ENCODE measurements around the gene MECR.
"Not testable (repeated sequence)": the region's sequence is repeated elsewhere in the genome, so short reads cannot be mapped to it uniquely, and the experiment has no call there.

Gene MECR

GRCh38 chr1:29235955-29236711 lies 5.4 kb upstream of the MECR start, which contains the start of gene PTPRU:
Gene PTPRU (plus strand): TSS chr1:29236522. CDS start chr1:29236645, 123 bp downstream.
- CTCF ChIA-PET, result interaction anchor here (1.0 kb wide), 1 partner anchor 613 kb away, joined by 6 read pairs; no protein-coding TSS in a partner anchor

GRCh38 chr1:29234881-29235280 lies 4.1 kb upstream of the MECR start:
- Mint-ChIP-seq H3K4me1 (peaks cover 30% of the 10 kb centered on the region), H3K27me3 (peaks cover 63% of the 10 kb centered on the region)
- H3K36me3 Mint-ChIP-seq, CTCF ChIA-PET, H3K4me3 Mint-ChIP-seq, H3K9me3 Mint-ChIP-seq, H3K27ac Mint-ChIP-seq, DNase-seq: not testable (repeated sequence)

More at GRCh38 chr1:29235955-29236711, 5.4 kb upstream of the MECR start, which contains the start of gene PTPRU:
- peaks cover 2% of the 10 kb centered on the region for H3K36me3 Mint-ChIP-seq
- peaks cover 21% of the 10 kb centered on the region for H3K4me1 Mint-ChIP-seq
- H3K9me3 Mint-ChIP-seq, result no peaks in the 10 kb centered on the region
- H3K27me3 Mint-ChIP-seq, result peaks cover 71% of the 10 kb centered on the region
- DNase-seq, result peak; percentile 83
- H3K4me3 Mint-ChIP-seq, result peak within 1 kb of the TSS; percentile 59
- no peak within 1 kb of the TSS for H3K27ac Mint-ChIP-seq

GRCh38 chr1:29234471-29234870 lies 3.7 kb upstream of the MECR start:
- H3K27me3 Mint-ChIP-seq, result peaks cover 59% of the 10 kb centered on the region
- no peak overlapping the region for H3K4me3 Mint-ChIP-seq
- H3K27ac Mint-ChIP-seq, result no peak overlapping the region
- H3K9me3 Mint-ChIP-seq, result no peaks in the 10 kb centered on the region
- peaks cover 2% of the 10 kb centered on the region for H3K36me3 Mint-ChIP-seq
- DNase-seq, result no peak
- CTCF ChIA-PET, result no interaction called here
- peaks cover 34% of the 10 kb centered on the region for H3K4me1 Mint-ChIP-seq

- Mint-ChIP-seq H3K36me3 (peaks cover 2% of the 10 kb centered on the region), H3K9me3 (no peaks in the 10 kb centered on the region), H3K4me1 (peaks cover 34% of the 10 kb centered on the region), H3K4me3 (no peak overlapping the region), H3K27me3 (peaks cover 51% of the 10 kb centered on the region), H3K27ac (no peak overlapping the region)
- no peak for DNase-seq
- CTCF ChIA-PET, result no interaction called here
These were observed 3.0 kb upstream of the MECR start for GRCh38 chr1:29233693-29234092.

- H3K4me3 Mint-ChIP-seq, result no peak overlapping the region
- CTCF ChIA-PET, result no interaction called here
These were observed 1.7 kb upstream of the MECR start for GRCh38 chr1:29232387-29232786.

GRCh38 chr1:29230204-29230552 lies 556 bp downstream of the MECR start:
- Mint-ChIP-seq H3K27me3 (peaks cover 24% of the 10 kb centered on the region), H3K4me3 (peak overlapping the region; percentile 88), H3K36me3 (no peaks in the 10 kb centered on the region), H3K27ac (peak overlapping the region; percentile 85), H3K9me3 (no peaks in the 10 kb centered on the region), H3K4me1 (peaks cover 18% of the 10 kb centered on the region)
- no peak for DNase-seq
- CTCF ChIA-PET, result interaction anchor here (1.7 kb wide), 1 partner anchor 48 kb away, joined by 4 read pairs; the partner anchor contains the start of gene SRSF4

More at GRCh38 chr1:29232387-29232786, 1.7 kb upstream of the MECR start:
- Mint-ChIP-seq H3K4me1 (peaks cover 29% of the 10 kb centered on the region), H3K27ac (no peak overlapping the region), H3K36me3 (peaks cover 2% of the 10 kb centered on the region), H3K9me3 (no peaks in the 10 kb centered on the region), H3K27me3 (peaks cover 40% of the 10 kb centered on the region)
- DNase-seq, result no peak

GRCh38 chr1:29227511-29227910 lies 3.2 kb downstream of the MECR start:
- Mint-ChIP-seq H3K4me3 (no peak overlapping the region), H3K36me3 (no peaks in the 10 kb centered on the region), H3K4me1 (peaks cover 18% of the 10 kb centered on the region), H3K27ac (no peak overlapping the region), H3K27me3 (peaks cover 7% of the 10 kb centered on the region), H3K9me3 (no peaks in the 10 kb centered on the region)
- CTCF ChIA-PET, result no interaction called here
- DNase-seq, result no peak

GRCh38 chr1:29225361-29225760 lies 5.4 kb downstream of the MECR start:
- Mint-ChIP-seq H3K4me3 (no peak overlapping the region), H3K27ac (no peak overlapping the region), H3K9me3 (no peaks in the 10 kb centered on the region), H3K4me1 (peaks cover 9% of the 10 kb centered on the region), H3K36me3 (no peaks in the 10 kb centered on the region), H3K27me3 (no peaks in the 10 kb centered on the region)
- CTCF ChIA-PET, result interaction anchor here (0.8 kb wide), 1 partner anchor 22 kb away, joined by 3 read pairs; no protein-coding TSS in a partner anchor
- no peak for DNase-seq

GRCh38 chr1:29224356-29224837 lies 6.3 kb downstream of the MECR start:
- no peak overlapping the region for H3K4me3 Mint-ChIP-seq
- H3K4me1 Mint-ChIP-seq, result peaks cover under 1% of the 10 kb centered on the region
- H3K9me3 Mint-ChIP-seq, result no peaks in the 10 kb centered on the region
- DNase-seq, result no peak
- no peak overlapping the region for H3K27ac Mint-ChIP-seq
- CTCF ChIA-PET, result no interaction called here
- H3K27me3 Mint-ChIP-seq, result no peaks in the 10 kb centered on the region
- H3K36me3 Mint-ChIP-seq, result no peaks in the 10 kb centered on the region

GRCh38 chr1:29223521-29223920 lies 7.2 kb downstream of the MECR start:
- DNase-seq, result no peak
- H3K9me3 Mint-ChIP-seq, result no peaks in the 10 kb centered on the region
- no peaks in the 10 kb centered on the region for H3K36me3 Mint-ChIP-seq
- H3K27ac Mint-ChIP-seq, result no peak overlapping the region
- H3K27me3 Mint-ChIP-seq, result no peaks in the 10 kb centered on the region
- H3K4me1 Mint-ChIP-seq, result no peaks in the 10 kb centered on the region
- no peak overlapping the region for H3K4me3 Mint-ChIP-seq
- CTCF ChIA-PET, result interaction anchor here (1.3 kb wide), 1 partner anchor 21 kb away, joined by 4 read pairs; no protein-coding TSS in a partner anchor

- no peak for DNase-seq
- CTCF ChIA-PET, result interaction anchor here (1.3 kb wide), 1 partner anchor 20 kb away, joined by 4 read pairs; no protein-coding TSS in a partner anchor
- Mint-ChIP-seq H3K4me3 (no peak overlapping the region), H3K27ac (peak overlapping the region; percentile 56), H3K4me1 (no peaks in the 10 kb centered on the region), H3K36me3 (no peaks in the 10 kb centered on the region), H3K9me3 (no peaks in the 10 kb centered on the region), H3K27me3 (no peaks in the 10 kb centered on the region)
These were observed 8.0 kb downstream of the MECR start for GRCh38 chr1:29222686-29223085.

- not testable (repeated sequence) for DNase-seq, H3K36me3 Mint-ChIP-seq, H3K4me1 Mint-ChIP-seq, H3K9me3 Mint-ChIP-seq, H3K27me3 Mint-ChIP-seq, H3K4me3 Mint-ChIP-seq, H3K27ac Mint-ChIP-seq
- CTCF ChIA-PET, result interaction anchor here (1.3 kb wide), 1 partner anchor 20 kb away, joined by 4 read pairs; no protein-coding TSS in a partner anchor
These were observed 8.5 kb downstream of the MECR start for GRCh38 chr1:29222260-29222659.

GRCh38 chr1:29221296-29221695 lies 9.4 kb downstream of the MECR start:
- Mint-ChIP-seq H3K36me3 (no peaks in the 10 kb centered on the region), H3K4me3 (no peak overlapping the region), H3K9me3 (no peaks in the 10 kb centered on the region), H3K27me3 (no peaks in the 10 kb centered on the region), H3K4me1 (no peaks in the 10 kb centered on the region), H3K27ac (no peak overlapping the region)
- no peak for DNase-seq
- CTCF ChIA-PET, result interaction anchor here (1.3 kb wide), 1 partner anchor 19 kb away, joined by 4 read pairs; no protein-coding TSS in a partner anchor

GRCh38 chr1:29218223-29218622 lies 12.5 kb downstream of the MECR start:
- no peak overlapping the region for H3K27ac Mint-ChIP-seq
- no peaks in the 10 kb centered on the region for H3K9me3 Mint-ChIP-seq
- H3K27me3 Mint-ChIP-seq, result no peaks in the 10 kb centered on the region
- peaks cover 8% of the 10 kb centered on the region for H3K36me3 Mint-ChIP-seq
- DNase-seq, result no peak
- no peaks in the 10 kb centered on the region for H3K4me1 Mint-ChIP-seq
- H3K4me3 Mint-ChIP-seq, result no peak overlapping the region
- CTCF ChIA-PET, result no interaction called here

- Mint-ChIP-seq H3K4me3 (no peak overlapping the region), H3K36me3 (peaks cover 12% of the 10 kb centered on the region), H3K27ac (no peak overlapping the region), H3K27me3 (no peaks in the 10 kb centered on the region), H3K4me1 (no peaks in the 10 kb centered on the region), H3K9me3 (no peaks in the 10 kb centered on the region)
- no peak for DNase-seq
- CTCF ChIA-PET, result interaction anchor here (1.0 kb wide), 1 partner anchor 9 kb away, joined by 3 read pairs; no protein-coding TSS in a partner anchor
These were observed 13.1 kb downstream of the MECR start for GRCh38 chr1:29217633-29218032.
